Stimulated activated CD4-positive, alpha-beta T cell treated with anti-CD3 and anti-CD28 coated beads, Interleukin-1b, Interleukin-23, amount 100 ng/mL, for 48 hours (primary cell): ENCODE data around the gene RAI2.

ENCODE experiments used
- DNase-seq: peaks from one replicate; pipeline ENCODE4 v3.0.0-alpha.2; 2020

RAI2 gene

DNA sequence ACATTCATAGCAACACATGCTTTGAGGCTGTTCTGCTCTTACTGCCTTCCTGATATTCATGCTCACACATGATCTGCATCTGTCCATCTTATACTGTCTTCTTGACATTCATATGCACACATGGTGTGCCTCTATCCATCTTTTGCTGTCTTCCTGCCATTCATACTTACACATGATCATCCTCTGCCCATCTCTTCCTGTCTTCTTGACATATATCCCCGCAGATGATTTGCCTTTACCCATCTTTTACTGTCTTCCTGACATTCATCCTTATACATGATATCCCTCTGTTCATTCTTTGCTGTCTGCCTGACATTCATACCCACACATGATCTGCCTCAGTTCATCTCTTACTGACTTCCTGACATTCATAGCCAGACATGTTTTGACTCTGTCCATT is 87.0 kb downstream of the RAI2 start:
- no peak for DNase-seq

GRCh38 chrX:17773221-17773876 is 87.7 kb downstream of the RAI2 start:
- DNase-seq: no peak

GRCh38 chrX:17769701-17770269 is 91.3 kb downstream of the RAI2 start:
- peak; percentile 4 for DNase-seq

GRCh38 chrX:17768997-17769396 is 92.1 kb downstream of the RAI2 start:
- no peak for DNase-seq

GRCh38 chrX:17767734-17768133 is 93.4 kb downstream of the RAI2 start:
- no peak for DNase-seq

- no peak for DNase-seq
Measured at GRCh38 chrX:17759990-17760389, 101.1 kb downstream of the RAI2 start.

DNA sequence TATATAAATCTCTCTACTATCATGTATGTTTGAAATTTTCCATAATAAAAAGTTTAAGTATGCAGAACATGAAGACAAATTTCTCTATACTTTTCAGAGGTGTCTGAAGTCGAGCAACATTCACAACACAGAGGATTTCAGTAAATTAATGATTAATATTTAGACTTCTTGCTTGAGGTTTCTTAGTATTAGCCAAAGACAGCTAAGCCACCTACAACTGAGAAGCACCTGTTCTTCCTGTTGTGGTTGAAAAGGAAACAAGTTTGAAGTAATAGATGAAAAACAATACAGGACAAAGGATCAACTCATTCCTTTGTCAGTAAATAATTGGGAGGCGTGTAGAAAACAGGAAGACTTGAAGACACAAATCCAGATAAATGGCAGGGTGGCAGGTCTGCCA is 102.7 kb downstream of the RAI2 start:
- no peak for DNase-seq

DNA sequence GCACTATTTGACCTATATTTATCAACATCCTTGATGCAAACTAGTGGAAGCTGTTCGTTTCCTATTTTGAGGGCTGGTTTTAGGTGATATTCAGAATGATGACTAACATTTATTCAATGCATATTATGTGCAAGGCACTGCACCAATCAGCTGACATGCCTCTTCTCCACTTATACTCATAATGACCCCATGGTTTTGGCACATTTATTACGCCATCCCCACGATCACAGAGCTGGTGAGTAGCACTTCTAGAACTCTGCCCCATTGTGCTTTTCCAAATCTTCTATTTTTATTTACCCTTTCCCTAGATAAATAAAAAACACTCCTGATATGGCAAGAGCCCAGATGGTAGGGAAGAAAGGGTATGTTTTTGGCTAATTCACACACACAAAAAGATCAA is 110.7 kb downstream of the RAI2 start:
- DNase-seq: no peak
